CD14-positive monocyte (primary cell): ENCODE measurements around the gene DALRD3. TPM values are rescaled to one million over a fixed set of nuclear protein-coding genes. Genes with fewer than 3 reads are reported as not detected.

Experiments
- DNase-seq, 3 donors: peaks; one replicate each; pipeline ENCODE4 v3.0.0-alpha.2; 2011 to 2022
- H2AFZ ChIP-seq: 2 replicates; pipeline ENCODE4 v1.6.0; 2012; ENCODE audit warnings: mild to moderate bottlenecking, low read depth, low read length, inconsistent platforms; ENCODE audit not compliant: insufficient read depth, poor library complexity, severe bottlenecking
- H3K27ac ChIP-seq, 2 donors: 1 replicate in 1 of 2; 2 replicates in 1 of 2; pipeline ENCODE4 v1.5.1; 2012 to 2013; ENCODE audit warnings: low read length in 2 of 2, control low read depth in 1 of 2, inconsistent platforms in 1 of 2, low read depth in 1 of 2, mild to moderate bottlenecking in 1 of 2
- H3K27me3 ChIP-seq, 2 donors: one replicate each; pipeline versions ENCODE4 v1.6.0 to v1.6.1; 2011 to 2013; ENCODE audit warnings: low read length in 2 of 2; ENCODE audit not compliant: control insufficient read depth in 2 of 2, insufficient read depth in 2 of 2
- H3K36me3 ChIP-seq, 2 donors: replicated peaks in 1 of 2; 1 replicate in 1 of 2; 2 replicates in 1 of 2; pipeline versions ENCODE4 v1.5.1 to v1.6.1; 2012 to 2013; ENCODE audit warnings: low read length in 2 of 2, control low read depth in 1 of 2, inconsistent platforms in 1 of 2, mild to moderate bottlenecking in 1 of 2; ENCODE audit not compliant: insufficient read depth in 2 of 2, control insufficient read depth in 1 of 2
- H3K4me1 ChIP-seq, 2 donors: 1 replicate in 1 of 2; 2 replicates in 1 of 2; pipeline versions ENCODE4 v1.5.1 to v1.6.1; 2012 to 2013; ENCODE audit warnings: low read length in 2 of 2, control low read depth in 1 of 2, inconsistent platforms in 1 of 2, mild to moderate bottlenecking in 1 of 2, moderate library complexity in 1 of 2; ENCODE audit not compliant: insufficient read depth in 2 of 2, control insufficient read depth in 1 of 2
- H3K4me2 ChIP-seq: replicated peaks from 2 replicates; pipeline ENCODE3; 2012; ENCODE audit warnings: low read length, moderate library complexity, mild to moderate bottlenecking; ENCODE audit not compliant: poor library complexity, severe bottlenecking; ENCODE audit errors: extremely low read depth
- H3K4me3 ChIP-seq, 3 experiments: fragments of 200-600 bp in 1 of 3; sonication (generic) in 1 of 3; replicated peaks in 1 of 3; 1 replicate in 2 of 3; 2 replicates in 1 of 3; pipeline ENCODE4 v1.5.1; 2011 to 2013; ENCODE audit warnings: low read length in 3 of 3, mild to moderate bottlenecking in 3 of 3, control low read depth in 2 of 3, low read depth in 2 of 3, inconsistent platforms in 1 of 3, moderate library complexity in 1 of 3
- H3K79me2 ChIP-seq: 2 replicates; pipeline ENCODE4 v1.6.0; 2012; ENCODE audit warnings: mild to moderate bottlenecking, control low read depth, inconsistent platforms, low read length, moderate library complexity; ENCODE audit not compliant: insufficient read depth
- H3K9ac ChIP-seq: 2 replicates; pipeline ENCODE4 v1.6.0; 2017; ENCODE audit warnings: low read length, mild to moderate bottlenecking; ENCODE audit not compliant: insufficient read depth, poor library complexity, severe bottlenecking
- H3K9me3 ChIP-seq, 2 donors: replicated peaks in 1 of 2; 1 replicate in 1 of 2; 2 replicates in 1 of 2; pipeline versions ENCODE4 v1.5.1 to v1.6.1; 2012 to 2013; ENCODE audit warnings: low read length in 2 of 2, control low read depth in 1 of 2; ENCODE audit not compliant: control insufficient read depth in 1 of 2, insufficient read depth in 1 of 2
- H4K20me1 ChIP-seq: 2 replicates; pipeline ENCODE4 v1.6.0; 2012; ENCODE audit warnings: mild to moderate bottlenecking, low read length, control low read depth, moderate library complexity; ENCODE audit not compliant: insufficient read depth
- H3K27ac Mint-ChIP-seq, 7 donors: one replicate each; pipeline ENCODE4 v1.8.0; 2020; ENCODE audit warnings: mild to moderate bottlenecking in 7 of 7, mixed read lengths in 7 of 7, moderate library complexity in 6 of 7, inconsistent platforms in 2 of 7
- H3K27me3 Mint-ChIP-seq, 3 donors: one replicate each; pipeline ENCODE4 v1.8.0; 2021 to 2022; ENCODE audit warnings: low read depth in 3 of 3, mild to moderate bottlenecking in 3 of 3, mixed read lengths in 3 of 3, moderate library complexity in 3 of 3, inconsistent platforms in 1 of 3
- H3K36me3 Mint-ChIP-seq, 2 donors: one replicate each; pipeline ENCODE4 v1.8.0; 2020; ENCODE audit warnings: mixed read lengths in 2 of 2, inconsistent platforms in 1 of 2, mild to moderate bottlenecking in 1 of 2
- H3K4me1 Mint-ChIP-seq: one replicate; pipeline ENCODE4 v1.8.0; 2020; ENCODE audit warnings: mild to moderate bottlenecking, mixed read lengths
- H3K4me3 Mint-ChIP-seq, 2 donors: one replicate each; pipeline ENCODE4 v1.8.0; 2020; ENCODE audit warnings: mild to moderate bottlenecking in 2 of 2, mixed read lengths in 2 of 2, moderate library complexity in 1 of 2
- H3K9me3 Mint-ChIP-seq, 7 donors: one replicate each; pipeline ENCODE4 v1.8.0; 2020 to 2022; ENCODE audit warnings: mixed read lengths in 7 of 7, mild to moderate bottlenecking in 6 of 7, moderate library complexity in 6 of 7, inconsistent platforms in 2 of 7
- WGBS: methylation state at CpG from one replicate; pipeline ENCODE4 v1.1.5; 2013; ENCODE audit warnings: missing lambda C conversion rate; ENCODE audit not compliant: insufficient coverage; 5-methylcytosine and 5-hydroxymethylcytosine counted together
- intact Hi-C, 2 donors: fragments of 100-400 bp; cut with micrococcal nuclease; formaldehyde crosslinking; loops; one replicate each; pipeline versions ENCODE4 v1.15.0 to v1.15.1; 2023
- polyA plus RNA-seq, 3 donors: library from polyadenylated mRNA; depleted of rRNA in 1 of 3; unstranded in 2 of 3; stranded (reverse) in 1 of 3; fragments of 300-500 nt in 2 of 3; fragments of >200 nt in 1 of 3; fragmentation: Illumina TruSeq in 2 of 3; gene quantifications; 1 replicate in 2 of 3; 2 replicates in 1 of 3; pipeline ENCODE4 v1.2.3, GENCODE V29; 2012 to 2021
- TF ChIP-seq, protein P1 (sequence below): fragments of 200-600 bp; IDR thresholded peaks from one replicate; pipeline ENCODE4 v1.8.0; 2022; ENCODE audit warnings: antibody characterized with exemption, mild to moderate bottlenecking

Gene DALRD3
- polyA plus RNA-seq, 3 donors: 15.0 to 42.1 (median 20.0) TPM

DNA sequence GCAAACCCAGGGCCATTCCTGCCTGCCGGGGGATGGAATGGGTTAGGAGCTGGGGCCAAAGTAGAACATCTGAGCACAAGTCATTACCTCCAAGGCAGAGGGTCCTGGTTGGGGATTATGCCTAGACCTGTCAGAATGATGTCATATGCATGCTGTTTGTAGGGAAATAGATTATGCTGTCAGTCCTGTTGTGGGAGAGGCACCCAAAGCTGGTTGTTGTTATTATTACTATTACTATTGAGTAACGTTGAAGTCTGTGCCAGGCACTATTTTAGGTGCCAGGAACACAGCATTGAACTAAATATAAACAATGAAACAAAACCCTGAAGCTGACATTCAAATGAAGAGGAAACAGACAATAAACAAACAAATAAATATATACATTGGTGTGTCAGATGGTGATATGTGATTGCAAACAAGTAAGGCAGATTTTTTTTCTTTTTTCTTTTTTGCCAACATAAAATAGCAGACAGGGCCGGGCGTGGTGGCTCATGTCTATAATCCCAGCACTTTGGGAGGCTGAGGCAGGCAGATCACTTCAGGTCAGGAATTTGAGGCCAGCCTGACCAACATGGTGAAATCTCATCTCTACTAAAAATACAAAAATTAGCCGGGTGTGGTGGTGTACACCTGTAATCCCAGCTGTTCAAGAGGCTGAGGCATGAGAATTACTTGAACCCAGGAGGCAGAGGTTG lies 26.4 kb downstream of the DALRD3 start:
- 100% methylated on average over 1 of the region's 5 CpGs for WGBS
- intact Hi-C loops: loop anchor here in 1 of 2 donors (10.0 kb wide), 1 partner anchor 163 kb away; no protein-coding TSS in a partner anchor
- H3K27ac ChIP-seq: no peak overlapping the region

DNA sequence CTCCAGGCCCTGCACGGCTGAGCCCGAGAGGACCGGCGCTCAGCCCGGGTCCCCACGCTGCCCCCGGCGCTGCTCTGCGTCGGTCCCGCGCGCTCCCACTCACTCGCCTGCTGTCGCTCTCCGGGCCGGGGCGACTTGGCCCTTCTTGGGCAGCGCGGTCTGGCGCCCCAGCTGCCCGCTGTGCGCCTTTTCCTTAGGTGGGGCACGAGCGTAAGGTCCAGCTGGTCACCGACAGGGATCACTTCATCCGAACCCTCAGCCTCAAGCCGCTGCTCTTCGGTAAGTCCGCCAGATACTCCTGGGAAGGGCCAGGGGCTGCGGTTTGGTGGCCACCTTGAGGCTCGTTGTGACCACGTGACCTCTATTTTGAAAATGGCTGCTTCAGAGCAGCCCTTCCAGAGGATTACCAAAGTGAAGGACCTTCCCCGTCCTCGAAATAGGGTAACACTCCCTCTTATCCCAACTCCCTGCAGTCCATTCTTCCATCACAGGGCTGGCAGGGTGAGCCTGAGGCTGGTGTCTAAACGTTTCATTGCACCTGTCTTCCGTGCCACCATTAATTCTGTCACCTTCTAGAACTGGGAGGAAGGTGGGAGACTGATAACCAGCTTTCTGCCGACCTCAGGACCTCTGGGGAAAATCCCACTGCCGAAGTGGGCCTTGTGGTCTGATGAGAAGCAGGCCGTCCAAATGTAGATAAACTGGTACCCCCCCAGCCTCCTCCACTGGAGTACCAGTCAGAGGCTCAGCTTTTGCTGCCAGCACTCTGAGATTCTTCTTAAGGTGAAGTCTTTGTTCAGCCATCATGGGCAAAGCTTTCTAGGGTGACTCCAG lies 27.5 kb downstream of the DALRD3 start:
- peak overlapping the region; percentile 100 for H2AFZ ChIP-seq
- peak overlapping the region; percentile 92 for H3K4me3 Mint-ChIP-seq
- 2% methylated on average over 33 of the region's 40 CpGs for WGBS
- peaks cover 21 to 27% of the 10 kb centered on the region in 2 donors for H3K4me1 ChIP-seq
- H3K4me1 Mint-ChIP-seq: peaks cover 27% of the 10 kb centered on the region
- H4K20me1 ChIP-seq: no peaks in the 10 kb centered on the region
- intact Hi-C loops: loop anchor here in 1 of 2 donors (10.0 kb wide), 1 partner anchor 164 kb away; no protein-coding TSS in a partner anchor
- H3K79me2 ChIP-seq: peaks cover 23% of the 10 kb centered on the region
- no peaks in the 10 kb centered on the region for H3K27me3 ChIP-seq
- peak overlapping the region in 1 of 2 donors; percentile 72 for H3K27ac ChIP-seq
- H3K4me3 ChIP-seq: peak overlapping the region; percentile 83 to 96 (median 96)
- TF ChIP-seq, protein P1, sequence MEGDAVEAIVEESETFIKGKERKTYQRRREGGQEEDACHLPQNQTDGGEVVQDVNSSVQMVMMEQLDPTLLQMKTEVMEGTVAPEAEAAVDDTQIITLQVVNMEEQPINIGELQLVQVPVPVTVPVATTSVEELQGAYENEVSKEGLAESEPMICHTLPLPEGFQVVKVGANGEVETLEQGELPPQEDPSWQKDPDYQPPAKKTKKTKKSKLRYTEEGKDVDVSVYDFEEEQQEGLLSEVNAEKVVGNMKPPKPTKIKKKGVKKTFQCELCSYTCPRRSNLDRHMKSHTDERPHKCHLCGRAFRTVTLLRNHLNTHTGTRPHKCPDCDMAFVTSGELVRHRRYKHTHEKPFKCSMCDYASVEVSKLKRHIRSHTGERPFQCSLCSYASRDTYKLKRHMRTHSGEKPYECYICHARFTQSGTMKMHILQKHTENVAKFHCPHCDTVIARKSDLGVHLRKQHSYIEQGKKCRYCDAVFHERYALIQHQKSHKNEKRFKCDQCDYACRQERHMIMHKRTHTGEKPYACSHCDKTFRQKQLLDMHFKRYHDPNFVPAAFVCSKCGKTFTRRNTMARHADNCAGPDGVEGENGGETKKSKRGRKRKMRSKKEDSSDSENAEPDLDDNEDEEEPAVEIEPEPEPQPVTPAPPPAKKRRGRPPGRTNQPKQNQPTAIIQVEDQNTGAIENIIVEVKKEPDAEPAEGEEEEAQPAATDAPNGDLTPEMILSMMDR: no peak
- peak overlapping the region; percentile 99 for H3K4me2 ChIP-seq
- H3K36me3 ChIP-seq: peaks cover 10 to 30% of the 10 kb centered on the region in 2 donors
- peak; percentile 12 to 43 (median 42) for DNase-seq
- no peaks in the 10 kb centered on the region for H3K9me3 ChIP-seq
- H3K36me3 Mint-ChIP-seq: peaks cover 16 to 29% of the 10 kb centered on the region in 2 donors
- H3K27ac Mint-ChIP-seq: peak overlapping the region in 6 of 7 donors; percentile 58 to 89 (median 74)
- H3K27me3 Mint-ChIP-seq: no peaks in the 10 kb centered on the region
- no peaks in the 10 kb centered on the region for H3K9me3 Mint-ChIP-seq
- peak overlapping the region; percentile 82 for H3K9ac ChIP-seq

More for the DNA sequence above, 26.4 kb downstream of the DALRD3 start:
- Histone ChIP-seq H3K4me3 (no peak overlapping the region), H3K9me3 (no peaks in the 10 kb centered on the region), H3K79me2 (peaks cover 23% of the 10 kb centered on the region), H2AFZ (no peak overlapping the region), H3K4me2 (no peak overlapping the region), H3K4me1 (peaks cover 21 to 27% of the 10 kb centered on the region in 2 donors), H3K27me3 (no peaks in the 10 kb centered on the region), H3K9ac (no peak overlapping the region), H4K20me1 (no peaks in the 10 kb centered on the region), H3K36me3 (peaks cover 6 to 22% of the 10 kb centered on the region in 2 donors)
- Mint-ChIP-seq H3K27ac (no peak overlapping the region), H3K4me1 (peaks cover 27% of the 10 kb centered on the region), H3K4me3 (no peak overlapping the region), H3K36me3 (peaks cover 11 to 25% of the 10 kb centered on the region in 2 donors), H3K9me3 (no peaks in the 10 kb centered on the region), H3K27me3 (no peaks in the 10 kb centered on the region)
- no peak for DNase-seq
- TF ChIP-seq, protein P1: no peak
